OCI-LY3 (cell line): Measurements from ENCODE around the gene GDF2.

ENCODE experiments used
- H2AFZ ChIP-seq: fragments of 200-600, 300-600 bp; shearing (Covaris generic); 2 replicates; pipeline ENCODE4 v1.6.0; 2014; ENCODE audit warnings: antibody characterized with exemption, low read depth, low read length
- H3K27ac ChIP-seq: fragments of 200-600, 300-600 bp; sonication (generic); 2 replicates; pipeline ENCODE4 v1.5.1; 2014; ENCODE audit warnings: mild to moderate bottlenecking, low read length, moderate library complexity, mixed read lengths
- H3K27me3 ChIP-seq: fragments of 200-600, 300-600 bp; sonication (generic); 2 replicates; pipeline ENCODE4 v1.6.1; 2014; ENCODE audit warnings: low read depth, low read length, mixed read lengths
- H3K36me3 ChIP-seq: fragments of 200-600, 300-600 bp; sonication (generic); replicated peaks from 2 replicates; pipeline ENCODE3; 2014; ENCODE audit warnings: low read depth, low read length, mixed read lengths
- H3K4me1 ChIP-seq: fragments of 300-600, 200-600 bp; sonication (generic); 2 replicates; pipeline ENCODE4 v1.6.1; 2014; ENCODE audit warnings: low read length, mixed read lengths
- H3K4me2 ChIP-seq: fragments of 200-600, 300-600 bp; sonication (generic); 2 replicates; pipeline ENCODE4 v1.6.1; 2014; ENCODE audit warnings: low read length, mixed read lengths
- H3K4me3 ChIP-seq: fragments of 300-600, 200-600 bp; sonication (generic); 2 replicates; pipeline ENCODE4 v1.5.1; 2014; ENCODE audit warnings: antibody characterized with exemption, mild to moderate bottlenecking, low read length, moderate library complexity
- H3K79me2 ChIP-seq: fragments of 300-600, 200-600 bp; shearing (Covaris generic); 2 replicates; pipeline ENCODE4 v1.6.1; 2014; ENCODE audit warnings: mild to moderate bottlenecking, low read length, mixed read lengths
- H3K9ac ChIP-seq: fragments of 300-600, 200-600 bp; shearing (Covaris generic); 2 replicates; pipeline ENCODE4 v1.6.0; 2014; ENCODE audit warnings: mild to moderate bottlenecking, low read length, moderate library complexity
- H3K9me3 ChIP-seq: fragments of 200-600, 300-600 bp; shearing (Covaris generic); 2 replicates; pipeline ENCODE4 v1.6.1; 2014; ENCODE audit warnings: low read length, mixed read lengths; ENCODE audit not compliant: insufficient read depth
- H4K20me1 ChIP-seq: fragments of 200-600, 300-600 bp; sonication (generic); 2 replicates; pipeline ENCODE4 v1.6.1; 2016; ENCODE audit warnings: low read length, mixed read lengths; ENCODE audit not compliant: insufficient read depth
- CTCF ChIP-seq: fragments of 200-600, 300-600 bp; sonication (generic); IDR thresholded peaks from 2 replicates; pipeline ENCODE4 v1.5.1; 2014; ENCODE audit warnings: antibody characterized with exemption, low read length, low read depth
- EZH2phosphoT487 ChIP-seq: fragments of 200-600 bp; shearing (Covaris generic); IDR thresholded peaks from 2 replicates; pipeline ENCODE4 v1.6.1; 2018; ENCODE audit warnings: antibody characterized with exemption, mixed run types, low read depth

Gene GDF2

DNA sequence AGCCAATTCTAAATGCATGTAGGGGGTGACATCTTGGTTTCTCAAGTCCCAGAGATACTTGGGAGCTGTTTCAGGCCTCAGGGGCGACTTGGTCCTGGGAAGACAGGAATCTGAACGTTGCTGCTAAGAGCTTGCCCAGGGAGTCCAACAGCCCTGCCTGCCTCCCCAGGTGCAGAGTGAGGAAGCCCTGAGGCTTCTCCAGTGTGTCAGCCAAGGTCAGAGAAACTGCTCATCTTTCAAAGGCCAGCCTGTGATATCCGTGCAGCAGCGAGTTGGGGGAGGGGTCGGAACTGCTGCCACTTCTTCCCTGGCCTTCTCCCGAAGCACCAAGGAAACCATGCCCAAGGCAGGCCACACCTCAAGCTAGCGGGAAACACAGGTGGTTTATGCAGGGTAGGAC is 9.7 kb downstream of the GDF2 start:
- Histone ChIP-seq H3K9me3 (no peaks in the 10 kb centered on the region), H3K27ac (no peak overlapping the region), H3K27me3 (no peaks in the 10 kb centered on the region; the same call in 1 of the 2 replicates), H3K36me3 (no peaks in the 10 kb centered on the region), H3K79me2 (no peaks in the 10 kb centered on the region), H3K9ac (no peak overlapping the region), H3K4me3 (no peak overlapping the region), H2AFZ (no peak overlapping the region), H3K4me1 (no peaks in the 10 kb centered on the region), H3K4me2 (no peak overlapping the region), H4K20me1 (no peaks in the 10 kb centered on the region)
- TF ChIP-seq EZH2phosphoT487 (no peak), CTCF (no peak)

GRCh38 chr10:47332371-47332770 is 10.1 kb downstream of the GDF2 start:
- Histone ChIP-seq H3K4me1 (no peaks in the 10 kb centered on the region), H3K79me2 (no peaks in the 10 kb centered on the region), H2AFZ (no peak overlapping the region), H3K9ac (no peak overlapping the region), H3K4me3 (no peak overlapping the region), H3K4me2 (no peak overlapping the region), H3K9me3 (no peaks in the 10 kb centered on the region), H3K27me3 (no peaks in the 10 kb centered on the region; the same call in 1 of the 2 replicates), H3K27ac (no peak overlapping the region), H4K20me1 (no peaks in the 10 kb centered on the region), H3K36me3 (no peaks in the 10 kb centered on the region)
- TF ChIP-seq CTCF, result no peak
- no peak for TF ChIP-seq EZH2phosphoT487

DNA sequence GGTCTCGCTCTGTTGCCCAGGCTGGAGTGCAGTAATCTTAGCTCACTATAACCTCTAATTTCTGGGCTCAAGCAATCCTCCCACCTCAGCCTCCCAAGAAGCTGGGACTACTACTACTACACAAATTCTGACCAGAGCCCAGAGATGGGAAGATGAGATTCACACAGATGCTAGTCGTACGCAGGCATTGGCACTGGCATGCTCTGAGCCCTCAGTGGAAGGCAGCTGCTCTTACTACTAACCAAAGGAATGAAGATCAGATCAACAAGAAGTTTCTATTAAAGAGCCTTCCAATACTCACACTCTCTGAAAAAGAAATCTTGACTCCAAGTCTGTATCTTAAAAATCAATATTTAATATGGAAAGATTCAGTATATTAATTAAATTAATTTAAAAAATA is 10.7 kb downstream of the GDF2 start:
- Histone ChIP-seq H3K79me2 (no peaks in the 10 kb centered on the region), H3K9ac (no peak overlapping the region), H3K36me3 (no peaks in the 10 kb centered on the region), H4K20me1 (no peaks in the 10 kb centered on the region), H3K4me3 (no peak overlapping the region), H2AFZ (no peak overlapping the region), H3K27ac (no peak overlapping the region), H3K9me3 (no peaks in the 10 kb centered on the region), H3K4me1 (no peaks in the 10 kb centered on the region), H3K4me2 (no peak overlapping the region), H3K27me3 (no peaks in the 10 kb centered on the region; the same call in 1 of the 2 replicates)
- TF ChIP-seq EZH2phosphoT487, result no peak
- no peak for TF ChIP-seq CTCF

DNA sequence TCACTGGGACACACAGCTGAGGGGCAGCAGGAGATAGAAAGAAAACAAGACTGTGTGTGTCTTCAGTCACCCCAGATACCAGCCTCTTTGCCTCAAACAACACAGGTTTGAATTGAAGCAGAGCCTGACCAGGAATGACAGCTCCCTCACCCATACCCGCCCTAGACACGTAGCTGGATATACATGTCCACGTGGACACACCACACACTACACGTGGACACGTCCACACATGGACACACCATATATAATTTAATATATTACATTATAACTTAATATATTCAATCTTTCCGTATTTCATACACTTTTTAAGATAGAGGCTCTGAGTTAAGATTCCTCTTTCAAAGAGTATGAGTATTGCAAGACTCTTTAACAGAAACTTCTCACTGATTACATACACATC is 11.3 kb downstream of the GDF2 start:
- Histone ChIP-seq H3K79me2 (no peaks in the 10 kb centered on the region), H3K9me3 (no peaks in the 10 kb centered on the region), H3K4me3 (no peak overlapping the region), H3K27ac (no peak overlapping the region), H3K36me3 (no peaks in the 10 kb centered on the region), H3K27me3 (no peaks in the 10 kb centered on the region; the same call in 1 of the 2 replicates), H2AFZ (no peak overlapping the region), H4K20me1 (no peaks in the 10 kb centered on the region), H3K4me2 (no peak overlapping the region), H3K4me1 (no peaks in the 10 kb centered on the region), H3K9ac (no peak overlapping the region)
- TF ChIP-seq CTCF (no peak), EZH2phosphoT487 (no peak)
